GM12864 (cell line): Measurements from ENCODE around the gene LRRN4.

Experiments
- DNase-seq: peaks from one replicate; pipeline ENCODE4 v3.0.0-alpha.2; 2011; ENCODE audit warnings: low read depth
- H3K4me3 ChIP-seq: 2 replicates; pipeline ENCODE4 v1.5.1; 2011; ENCODE audit warnings: mild to moderate bottlenecking, low read depth, low read length, control low read depth
- CTCF ChIP-seq: IDR thresholded peaks from 2 replicates; pipeline ENCODE4 v1.5.1; 2011; ENCODE audit warnings: low read depth, mild to moderate bottlenecking, moderate library complexity, low read length, control low read depth, inconsistent platforms; ENCODE audit errors: missing control alignments

The LRRN4 gene

GRCh38 chr20:6061544-6061943 is 7.7 kb upstream of the LRRN4 start:
- no peak for DNase-seq
- no peak overlapping the region for H3K4me3 ChIP-seq
- no peak for TF ChIP-seq CTCF

DNA sequence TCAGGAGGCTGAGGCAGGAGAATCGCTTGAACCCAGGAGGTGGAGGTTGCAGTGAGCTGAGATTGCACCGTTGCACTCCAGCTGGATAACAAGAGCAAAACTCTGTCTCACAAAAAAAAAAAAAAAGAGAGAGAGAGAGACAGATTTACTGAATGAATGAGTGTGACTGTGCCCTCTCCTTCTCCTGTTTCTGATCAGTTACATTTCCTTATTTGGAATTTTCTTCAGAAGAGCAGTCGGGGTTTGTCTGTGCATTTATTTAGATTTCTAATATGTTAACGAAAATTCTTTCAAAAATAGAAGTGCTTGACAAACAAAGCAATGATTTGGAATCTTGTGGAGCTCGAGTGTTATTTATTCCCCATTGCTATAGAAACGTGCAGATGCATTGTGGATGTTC is 6.4 kb upstream of the LRRN4 start:
- DNase-seq: no peak
- no peak overlapping the region for H3K4me3 ChIP-seq
- no peak for TF ChIP-seq CTCF

GRCh38 chr20:6058684-6059295 is 4.9 kb upstream of the LRRN4 start:
- no peak for DNase-seq
- no peak overlapping the region for H3K4me3 ChIP-seq
- TF ChIP-seq CTCF: no peak

DNA sequence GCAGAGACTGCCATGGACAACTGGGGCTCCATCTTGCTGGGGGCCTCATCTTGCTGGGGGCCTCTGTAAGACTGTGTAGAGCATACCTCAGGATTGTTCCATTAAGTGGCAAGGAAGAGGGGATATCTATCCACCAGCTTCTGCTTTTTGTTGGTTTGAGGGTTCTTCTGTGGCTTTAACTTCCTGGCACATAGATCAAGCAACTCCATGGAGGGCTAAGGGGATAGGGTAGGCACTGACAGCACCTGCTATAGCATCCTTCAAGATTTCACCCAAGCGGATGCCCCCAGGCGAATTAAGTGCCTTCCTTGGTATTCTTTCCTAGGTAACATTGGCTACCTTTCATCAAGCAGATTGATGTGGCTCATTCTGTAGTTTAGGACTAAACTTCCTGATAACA is 3.8 kb upstream of the LRRN4 start:
- no peak overlapping the region for H3K4me3 ChIP-seq
- TF ChIP-seq CTCF: no peak
- DNase-seq: no peak

DNA sequence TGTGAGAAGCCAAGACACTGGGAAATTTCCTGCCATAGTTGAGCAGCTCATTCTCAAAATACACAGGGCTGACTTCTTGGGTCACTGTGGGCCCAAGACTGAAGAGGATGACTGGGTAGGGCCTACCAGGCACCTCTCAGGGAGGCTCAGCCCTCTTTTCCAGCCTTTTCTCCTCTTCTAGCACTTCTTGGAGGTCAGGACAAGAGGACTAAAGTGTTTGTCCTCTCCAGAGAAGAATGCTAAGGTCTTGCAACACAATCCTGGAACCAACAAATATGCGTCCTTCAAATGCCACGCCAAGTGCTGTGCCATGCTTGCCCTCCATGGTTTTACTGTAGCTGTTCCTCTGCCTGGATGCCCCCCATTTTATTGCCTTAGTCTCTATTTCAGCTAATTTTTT is 3.3 kb upstream of the LRRN4 start:
- TF ChIP-seq CTCF: no peak
- no peak for DNase-seq

DNA sequence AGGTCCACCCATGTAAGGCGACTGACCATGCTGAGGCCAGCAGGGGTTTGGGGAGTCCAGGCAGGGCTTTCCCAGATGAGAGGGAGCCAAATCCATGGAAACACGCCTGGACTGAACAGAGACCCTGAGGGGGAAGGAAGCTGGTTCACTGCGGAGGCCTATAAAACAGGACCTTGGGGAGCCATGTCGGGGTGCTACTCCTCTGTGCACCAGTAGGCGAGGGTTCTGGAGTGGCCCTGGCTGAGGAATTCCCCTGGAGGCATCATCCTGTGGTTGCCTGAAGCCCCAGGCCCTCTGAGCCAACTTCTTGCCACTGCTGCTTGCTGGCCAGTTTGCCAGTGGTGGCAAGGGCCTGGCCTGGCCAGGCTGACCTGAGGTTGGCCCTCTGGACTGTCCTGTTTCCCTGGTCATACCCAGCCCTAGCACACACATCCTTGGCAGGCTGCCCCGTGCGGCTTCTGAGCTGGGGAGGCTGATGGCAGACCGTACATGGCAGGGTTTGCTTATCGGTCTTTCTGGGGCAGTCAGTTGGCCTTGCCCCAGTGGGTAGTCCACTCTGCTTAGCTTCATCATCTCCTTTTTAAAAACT is 2.2 kb upstream of the LRRN4 start:
- peak; percentile 5 for TF ChIP-seq CTCF
- DNase-seq: no peak
- no peak overlapping the region for H3K4me3 ChIP-seq

More for the DNA sequence above, 3.3 kb upstream of the LRRN4 start:
- H3K4me3 ChIP-seq: no peak overlapping the region
